Measurements from ENCODE around the gene GIT1. TPM values are rescaled to one million over a fixed set of nuclear protein-coding genes. Genes with fewer than 3 reads are reported as not detected.

GIT1 gene
- total and polyA plus RNA-seq, 4 donors, result 2.2 to 11.1 (median 4.9) TPM

DNA sequence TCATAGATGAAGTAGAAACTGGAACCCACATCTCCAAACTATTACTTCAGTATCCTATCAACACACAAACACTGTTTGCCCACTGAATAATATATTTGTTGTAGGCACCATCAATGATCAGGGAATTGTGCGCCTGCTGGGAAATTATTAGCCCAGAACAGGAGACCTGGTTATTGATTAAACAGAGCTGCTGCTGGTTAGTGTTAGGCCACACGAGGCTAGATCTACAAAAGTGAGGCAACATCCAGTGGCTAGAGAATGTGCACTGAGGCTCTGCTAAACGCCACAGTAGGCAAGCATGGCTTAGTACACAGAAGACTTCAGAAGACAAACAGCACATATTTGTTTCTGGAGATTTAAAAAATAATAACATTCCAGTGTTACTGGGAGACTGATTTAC, 33.6 kb downstream of the GIT1 start:
- no peaks in the 10 kb centered on the region for H3K9me3 ChIP-seq (ENCODE audit: control insufficient read depth in 4 of 4, low read length in 3 of 4)
- TF ChIP-seq RXRA (IDR thresholded peaks at IDR 0.05) (peak; percentile 78 to 84), YY1 (IDR thresholded peaks at IDR 0.05) (peak; percentile 74), FOXA2 (IDR thresholded peaks at IDR 0.05) (peak; percentile 64), EGR1 (IDR thresholded peaks at IDR 0.05; ENCODE audit: low read depth in 2 of 2) (peak in 1 of 2 donors; percentile 53), HNF4G (IDR thresholded peaks at IDR 0.05) (no peak), SP1 (IDR thresholded peaks at IDR 0.05) (peak; percentile 76), HNF4A (conservative IDR thresholded peaks at IDR 0.05) (peak; percentile 58 to 74), NR2F2 (IDR thresholded peaks at IDR 0.05) (no peak), RAD21 (IDR thresholded peaks at IDR 0.05) (peak; percentile 33 to 51), JUND (IDR thresholded peaks at IDR 0.05) (peak; percentile 46), GABPA (IDR thresholded peaks at IDR 0.05 in 1 of 2, conservative IDR thresholded peaks at IDR 0.05 in 1 of 2) (peak in 1 of 2 donors; percentile 18), FOXA1 (IDR thresholded peaks at IDR 0.05) (peak; percentile 63), TAF1 (conservative IDR thresholded peaks at IDR 0.05) (peak; percentile 34)
- TF ChIP-seq, protein P1, sequence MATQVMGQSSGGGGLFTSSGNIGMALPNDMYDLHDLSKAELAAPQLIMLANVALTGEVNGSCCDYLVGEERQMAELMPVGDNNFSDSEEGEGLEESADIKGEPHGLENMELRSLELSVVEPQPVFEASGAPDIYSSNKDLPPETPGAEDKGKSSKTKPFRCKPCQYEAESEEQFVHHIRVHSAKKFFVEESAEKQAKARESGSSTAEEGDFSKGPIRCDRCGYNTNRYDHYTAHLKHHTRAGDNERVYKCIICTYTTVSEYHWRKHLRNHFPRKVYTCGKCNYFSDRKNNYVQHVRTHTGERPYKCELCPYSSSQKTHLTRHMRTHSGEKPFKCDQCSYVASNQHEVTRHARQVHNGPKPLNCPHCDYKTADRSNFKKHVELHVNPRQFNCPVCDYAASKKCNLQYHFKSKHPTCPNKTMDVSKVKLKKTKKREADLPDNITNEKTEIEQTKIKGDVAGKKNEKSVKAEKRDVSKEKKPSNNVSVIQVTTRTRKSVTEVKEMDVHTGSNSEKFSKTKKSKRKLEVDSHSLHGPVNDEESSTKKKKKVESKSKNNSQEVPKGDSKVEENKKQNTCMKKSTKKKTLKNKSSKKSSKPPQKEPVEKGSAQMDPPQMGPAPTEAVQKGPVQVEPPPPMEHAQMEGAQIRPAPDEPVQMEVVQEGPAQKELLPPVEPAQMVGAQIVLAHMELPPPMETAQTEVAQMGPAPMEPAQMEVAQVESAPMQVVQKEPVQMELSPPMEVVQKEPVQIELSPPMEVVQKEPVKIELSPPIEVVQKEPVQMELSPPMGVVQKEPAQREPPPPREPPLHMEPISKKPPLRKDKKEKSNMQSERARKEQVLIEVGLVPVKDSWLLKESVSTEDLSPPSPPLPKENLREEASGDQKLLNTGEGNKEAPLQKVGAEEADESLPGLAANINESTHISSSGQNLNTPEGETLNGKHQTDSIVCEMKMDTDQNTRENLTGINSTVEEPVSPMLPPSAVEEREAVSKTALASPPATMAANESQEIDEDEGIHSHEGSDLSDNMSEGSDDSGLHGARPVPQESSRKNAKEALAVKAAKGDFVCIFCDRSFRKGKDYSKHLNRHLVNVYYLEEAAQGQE (IDR thresholded peaks at IDR 0.05), result peak; percentile 57
- TF ChIP-seq, protein P2, sequence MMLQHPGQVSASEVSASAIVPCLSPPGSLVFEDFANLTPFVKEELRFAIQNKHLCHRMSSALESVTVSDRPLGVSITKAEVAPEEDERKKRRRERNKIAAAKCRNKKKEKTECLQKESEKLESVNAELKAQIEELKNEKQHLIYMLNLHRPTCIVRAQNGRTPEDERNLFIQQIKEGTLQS (IDR thresholded peaks at IDR 0.05), result peak; percentile 68
- TF ChIP-seq, protein P3, sequence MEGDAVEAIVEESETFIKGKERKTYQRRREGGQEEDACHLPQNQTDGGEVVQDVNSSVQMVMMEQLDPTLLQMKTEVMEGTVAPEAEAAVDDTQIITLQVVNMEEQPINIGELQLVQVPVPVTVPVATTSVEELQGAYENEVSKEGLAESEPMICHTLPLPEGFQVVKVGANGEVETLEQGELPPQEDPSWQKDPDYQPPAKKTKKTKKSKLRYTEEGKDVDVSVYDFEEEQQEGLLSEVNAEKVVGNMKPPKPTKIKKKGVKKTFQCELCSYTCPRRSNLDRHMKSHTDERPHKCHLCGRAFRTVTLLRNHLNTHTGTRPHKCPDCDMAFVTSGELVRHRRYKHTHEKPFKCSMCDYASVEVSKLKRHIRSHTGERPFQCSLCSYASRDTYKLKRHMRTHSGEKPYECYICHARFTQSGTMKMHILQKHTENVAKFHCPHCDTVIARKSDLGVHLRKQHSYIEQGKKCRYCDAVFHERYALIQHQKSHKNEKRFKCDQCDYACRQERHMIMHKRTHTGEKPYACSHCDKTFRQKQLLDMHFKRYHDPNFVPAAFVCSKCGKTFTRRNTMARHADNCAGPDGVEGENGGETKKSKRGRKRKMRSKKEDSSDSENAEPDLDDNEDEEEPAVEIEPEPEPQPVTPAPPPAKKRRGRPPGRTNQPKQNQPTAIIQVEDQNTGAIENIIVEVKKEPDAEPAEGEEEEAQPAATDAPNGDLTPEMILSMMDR (IDR thresholded peaks at IDR 0.05; ENCODE audit: low read depth, low read length, missing input control), result no peak
- TF ChIP-seq, protein P4, sequence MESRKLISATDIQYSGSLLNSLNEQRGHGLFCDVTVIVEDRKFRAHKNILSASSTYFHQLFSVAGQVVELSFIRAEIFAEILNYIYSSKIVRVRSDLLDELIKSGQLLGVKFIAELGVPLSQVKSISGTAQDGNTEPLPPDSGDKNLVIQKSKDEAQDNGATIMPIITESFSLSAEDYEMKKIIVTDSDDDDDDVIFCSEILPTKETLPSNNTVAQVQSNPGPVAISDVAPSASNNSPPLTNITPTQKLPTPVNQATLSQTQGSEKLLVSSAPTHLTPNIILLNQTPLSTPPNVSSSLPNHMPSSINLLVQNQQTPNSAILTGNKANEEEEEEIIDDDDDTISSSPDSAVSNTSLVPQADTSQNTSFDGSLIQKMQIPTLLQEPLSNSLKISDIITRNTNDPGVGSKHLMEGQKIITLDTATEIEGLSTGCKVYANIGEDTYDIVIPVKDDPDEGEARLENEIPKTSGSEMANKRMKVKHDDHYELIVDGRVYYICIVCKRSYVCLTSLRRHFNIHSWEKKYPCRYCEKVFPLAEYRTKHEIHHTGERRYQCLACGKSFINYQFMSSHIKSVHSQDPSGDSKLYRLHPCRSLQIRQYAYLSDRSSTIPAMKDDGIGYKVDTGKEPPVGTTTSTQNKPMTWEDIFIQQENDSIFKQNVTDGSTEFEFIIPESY (IDR thresholded peaks at IDR 0.05), result peak; percentile 84
- TF ChIP-seq, protein P5, sequence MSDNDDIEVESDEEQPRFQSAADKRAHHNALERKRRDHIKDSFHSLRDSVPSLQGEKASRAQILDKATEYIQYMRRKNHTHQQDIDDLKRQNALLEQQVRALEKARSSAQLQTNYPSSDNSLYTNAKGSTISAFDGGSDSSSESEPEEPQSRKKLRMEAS (IDR thresholded peaks at IDR 0.05), result peak; percentile 79
- no peak overlapping the region for H3K4me3 ChIP-seq (ENCODE audit: low read depth in 1 of 3, low read length in 3 of 3)
- no peak overlapping the region for H3K9ac ChIP-seq (ENCODE audit: low read depth in 1 of 2, low read length in 2 of 2)
- H3K27me3 ChIP-seq (ENCODE audit: control insufficient read depth in 4 of 4, insufficient read depth in 4 of 4, low read length in 3 of 4), result no peaks in the 10 kb centered on the region
- no peaks in the 10 kb centered on the region for H3K36me3 ChIP-seq (ENCODE audit: control insufficient read depth in 4 of 4, insufficient read depth in 3 of 4, low read depth in 1 of 4, low read length in 3 of 4)
- no peak for DNase-seq (ENCODE audit: low spot score)
- peak overlapping the region; percentile 4 to 39 for H3K27ac ChIP-seq (ENCODE audit: low read depth in 1 of 2, low read length in 2 of 2)
- H3K4me1 ChIP-seq (ENCODE audit: control insufficient read depth in 4 of 4, insufficient read depth in 4 of 4, low read length in 3 of 4), result peaks cover 7 to 35% (median 27%) of the 10 kb centered on the region in 4 donors
- WGBS, result 31% methylated on average over 3 of the region's 3 CpGs
